NOMO-1 treated with dmso at 0.1 percent for 144 hours (cell line): ENCODE data around the gene ZNF48.
A peak's percentile ranks its signal among the peaks of the same experiment; 100 is the strongest.

Experiments used
- DNase-seq: peaks from one replicate; lab custom pipeline; 2025; ENCODE audit not compliant: unreplicated experiment; lab: John Stamatoyannopoulos, UW

ZNF48 gene

DNA sequence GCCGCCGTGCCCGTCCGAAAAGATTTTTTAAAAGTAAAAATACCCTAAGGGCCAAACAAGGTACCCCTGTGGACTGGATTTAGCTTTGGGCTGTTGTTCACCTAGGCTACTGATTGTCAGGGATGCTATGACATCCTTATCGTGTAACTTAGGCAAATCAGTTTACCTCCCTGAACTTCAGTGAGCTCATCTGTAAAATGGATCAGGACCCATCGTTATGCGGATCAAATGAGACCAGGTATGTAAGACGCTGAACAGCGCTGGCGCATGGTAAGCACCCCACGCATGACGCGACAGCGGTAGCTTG lies 11.5 kb downstream of the ZNF48 start:
- no peak for DNase-seq

DNA sequence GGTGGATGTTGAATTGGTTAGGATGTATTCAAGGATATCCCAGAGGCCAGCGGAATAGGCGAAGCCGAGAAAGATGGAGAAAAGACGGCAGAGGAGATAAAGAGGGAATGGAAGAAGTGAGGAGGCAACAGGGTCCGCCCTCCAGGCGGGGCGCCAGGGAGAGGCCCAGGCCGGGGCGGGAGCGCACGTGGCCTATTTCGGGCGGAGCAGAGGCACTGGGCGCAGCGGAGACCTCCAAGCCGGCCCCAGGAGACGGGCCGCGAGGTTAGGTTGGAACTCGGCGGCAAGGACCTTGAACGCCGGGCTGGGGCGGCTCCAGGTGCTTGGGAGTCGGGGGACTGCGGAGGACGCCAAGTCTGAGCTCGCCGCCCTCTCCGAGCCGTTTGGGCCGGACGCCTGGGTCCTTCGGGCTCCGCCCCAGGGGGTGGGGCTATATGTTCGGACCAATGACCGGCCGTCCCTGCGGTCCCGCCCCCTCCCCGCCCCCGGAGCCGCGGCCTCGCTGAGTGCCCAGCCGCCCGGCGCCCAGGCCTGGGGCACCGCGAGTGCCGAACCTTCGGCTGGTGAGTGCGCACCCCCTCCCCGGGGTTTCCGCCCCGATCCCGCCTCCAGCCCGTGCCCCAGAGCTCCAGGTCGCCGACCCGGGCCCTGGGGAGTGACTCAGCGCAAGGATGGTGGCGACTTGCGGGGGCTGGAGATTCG lies 12.0 kb downstream of the ZNF48 start, which contains the start of gene ZNF771:
Gene ZNF771, plus strand, starts transcription at position 505 of the 702 bp plus-strand sequence. CDS start 448 bp downstream, outside the sequence.
- DNase-seq, result peak; percentile 76

DNA sequence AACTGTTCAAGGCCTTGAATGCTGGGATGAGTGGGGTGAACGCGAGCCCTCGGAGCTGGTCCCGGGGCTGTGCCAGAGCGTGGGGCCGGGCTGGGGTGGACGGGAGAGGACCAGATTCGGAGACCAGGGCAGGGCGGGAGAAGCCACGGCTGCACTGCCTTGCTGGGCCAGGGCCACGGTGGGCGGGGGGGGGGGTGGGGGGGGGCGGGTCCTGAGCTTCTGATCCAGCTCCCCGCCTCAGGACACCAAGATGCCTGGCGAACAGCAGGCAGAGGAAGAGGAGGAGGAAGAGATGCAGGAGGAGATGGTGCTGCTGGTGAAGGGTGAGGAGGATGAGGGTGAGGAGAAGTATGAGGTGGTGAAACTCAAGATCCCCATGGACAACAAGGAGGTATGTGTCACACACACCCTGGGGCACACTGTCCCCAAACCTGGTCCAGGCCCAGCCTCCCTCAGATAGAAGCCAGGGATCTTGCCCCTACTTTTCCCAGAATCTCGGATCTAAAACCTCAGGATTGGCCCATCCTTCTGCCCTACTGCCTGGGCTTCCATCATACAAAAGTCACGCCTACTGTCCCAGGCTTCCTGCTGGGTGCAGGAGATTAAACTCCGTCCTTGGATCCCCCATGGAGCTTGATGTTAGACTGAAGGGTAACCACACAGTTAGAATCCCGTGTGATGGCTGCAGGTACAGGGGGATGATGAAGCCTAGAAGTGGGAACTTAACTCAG lies 12.7 kb downstream of the ZNF48 start:
- no peak for DNase-seq

DNA sequence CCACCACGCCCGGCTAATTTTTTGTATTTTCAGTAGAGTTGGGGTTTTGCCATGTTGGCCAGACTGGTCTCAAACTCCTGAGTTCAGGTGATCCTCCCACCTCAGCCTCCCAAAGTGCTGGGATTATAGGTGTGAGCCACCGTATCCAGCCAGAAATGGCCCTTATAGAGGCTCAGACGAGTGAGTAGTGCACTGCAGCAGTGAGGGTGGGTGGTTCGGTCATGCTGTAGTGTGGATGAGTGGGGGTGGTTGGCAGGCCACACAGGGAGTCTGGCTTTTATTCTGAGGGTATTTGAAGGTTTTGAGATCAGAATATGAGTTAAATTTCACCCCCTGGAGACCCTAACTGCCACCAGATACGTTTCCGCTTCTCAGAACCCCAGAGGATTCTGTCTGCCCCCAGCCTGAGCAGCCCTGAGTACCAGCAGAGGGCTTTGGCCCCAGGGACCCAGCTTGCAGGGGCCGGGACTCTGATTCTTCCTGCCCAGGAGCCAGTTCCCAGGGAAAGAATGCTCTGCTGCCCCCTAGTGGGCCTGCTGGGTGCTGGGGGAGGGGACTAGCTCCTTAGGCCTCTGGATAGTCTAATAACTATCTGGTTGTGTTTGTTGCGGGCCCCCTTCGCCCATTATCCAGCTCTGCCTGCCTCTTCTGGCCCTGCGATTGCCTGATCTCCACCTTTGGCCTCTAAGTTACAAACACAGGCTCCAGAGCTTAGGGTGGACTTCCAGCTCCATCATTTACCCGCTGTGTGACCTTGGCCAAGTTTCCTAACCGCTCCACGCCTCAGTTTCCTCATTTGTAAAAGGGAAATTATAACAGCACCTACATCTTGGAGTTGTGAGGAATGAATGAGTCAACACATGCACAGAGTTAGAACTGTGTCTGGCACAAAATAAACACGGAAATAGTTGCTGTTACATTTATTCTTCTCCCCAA lies 14.2 kb downstream of the ZNF48 start:
- peak; percentile 73 for DNase-seq

DNA sequence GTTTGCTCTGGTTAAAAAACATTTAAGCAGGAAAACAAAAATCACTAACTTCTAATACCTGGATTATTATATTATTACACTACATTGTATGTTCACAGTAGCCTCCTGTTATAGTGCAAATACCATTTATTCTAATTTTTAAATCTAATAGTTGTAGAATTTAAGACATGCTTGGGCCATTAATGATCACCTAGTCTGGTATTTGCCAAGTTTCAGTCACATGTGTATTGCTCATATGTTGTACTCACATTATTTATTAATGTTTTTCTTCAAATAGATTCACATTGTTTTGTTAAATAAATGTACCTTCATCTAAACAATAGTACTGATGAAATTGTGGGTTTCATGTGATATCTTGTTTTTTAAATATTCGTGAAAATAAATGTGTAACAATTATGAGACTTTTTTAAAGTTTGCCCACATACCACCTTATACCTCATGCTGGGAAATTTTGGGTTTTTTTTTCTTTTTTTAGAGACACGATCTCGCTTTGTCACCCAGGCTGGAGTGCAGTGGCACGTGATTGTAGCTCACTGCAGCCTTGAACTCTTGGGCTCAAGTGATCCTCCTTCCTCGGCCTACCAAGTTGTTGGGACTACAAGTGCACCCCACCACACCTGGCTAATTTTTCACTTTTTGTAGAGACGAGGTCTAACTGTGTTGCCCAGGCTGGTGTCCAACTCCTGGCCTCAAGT lies 18.0 kb downstream of the ZNF48 start:
- DNase-seq, result no peak

DNA sequence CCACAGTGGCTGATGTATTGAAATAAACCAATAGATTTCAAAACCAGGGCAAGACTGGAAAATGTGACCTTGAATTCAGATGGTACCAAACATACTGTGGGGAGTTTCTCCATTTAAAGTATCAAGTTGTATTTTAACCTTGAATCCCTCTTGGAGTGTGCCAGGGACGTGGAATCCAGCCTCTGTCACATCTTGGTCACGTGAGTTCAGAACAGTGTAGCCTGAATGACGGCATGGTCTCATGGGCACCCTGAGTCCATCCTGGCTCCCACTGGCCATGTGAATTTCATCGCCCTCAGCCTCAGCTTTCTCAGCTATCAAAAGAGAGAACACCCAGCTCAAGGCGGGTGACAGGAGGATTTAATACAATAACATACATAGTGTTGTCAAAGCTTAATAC lies 18.9 kb downstream of the ZNF48 start:
- DNase-seq, result no peak

DNA sequence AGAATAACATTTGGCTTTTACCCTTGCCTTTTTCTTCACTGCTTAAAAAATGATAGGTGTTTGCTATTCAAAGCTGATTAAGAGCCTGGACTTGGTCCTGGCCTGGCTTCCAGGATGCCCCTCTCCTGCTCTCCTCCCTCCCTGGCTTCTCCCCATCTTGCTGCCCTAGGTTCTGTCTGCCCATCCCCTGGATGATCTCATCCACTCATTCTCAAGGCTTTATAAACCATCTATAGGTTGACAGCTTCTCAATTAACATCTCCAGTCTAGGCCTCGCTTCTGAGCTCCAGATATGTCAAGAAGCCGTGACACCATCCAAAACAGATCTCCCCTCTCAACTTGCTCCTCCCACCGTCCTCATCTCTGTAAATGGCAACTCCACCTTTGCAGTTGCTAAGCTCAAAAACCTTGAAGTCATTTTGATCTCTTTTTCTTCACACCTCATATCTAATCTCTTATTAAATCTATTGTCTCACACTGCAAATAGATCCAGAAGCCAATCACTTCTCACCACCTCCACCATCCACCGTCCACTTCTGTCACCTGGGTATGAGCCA lies 20.9 kb downstream of the ZNF48 start:
- no peak for DNase-seq

DNA sequence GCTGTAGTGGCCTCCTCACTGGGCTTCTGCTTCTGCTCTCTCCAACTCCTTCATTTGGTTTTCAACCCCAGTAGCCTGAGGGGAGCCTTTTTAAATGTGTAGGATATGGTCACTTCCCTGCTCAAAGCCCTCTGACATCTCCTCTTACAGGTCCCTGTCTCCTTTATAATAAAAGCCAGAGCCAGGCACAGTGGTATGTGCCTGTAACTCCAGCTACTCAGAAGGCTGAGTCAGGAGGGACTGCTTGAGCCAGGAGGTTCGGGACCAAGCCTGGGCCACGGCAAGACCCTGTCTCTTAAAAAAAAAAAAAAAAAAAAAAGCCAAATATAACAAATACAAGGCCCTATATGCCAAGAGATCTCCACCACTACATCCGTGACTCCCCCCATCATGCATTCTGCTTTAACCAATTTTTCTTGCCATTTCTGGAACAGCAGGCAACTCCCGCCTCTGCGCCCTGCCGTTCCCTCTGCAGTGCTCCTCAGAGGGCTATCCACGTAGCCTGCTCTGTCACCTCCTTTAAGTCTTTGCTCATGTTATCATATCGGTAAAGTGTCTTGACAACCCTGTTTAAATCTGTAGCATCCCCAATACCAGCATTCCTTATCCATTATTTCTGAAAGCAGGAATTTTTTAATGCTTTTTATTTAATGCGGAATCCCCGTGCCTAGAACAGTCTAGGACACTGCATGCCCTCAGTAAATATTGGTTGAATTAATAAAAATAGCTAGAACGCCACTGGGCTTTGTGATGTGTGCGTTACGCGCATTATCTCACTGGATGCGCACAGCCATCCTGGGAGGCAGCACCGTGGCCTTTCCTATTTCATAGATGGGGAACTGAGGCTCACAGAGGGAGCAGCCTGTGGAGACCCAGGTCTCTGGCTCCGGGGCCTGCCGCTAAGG lies 21.7 kb downstream of the ZNF48 start:
- no peak for DNase-seq

DNA sequence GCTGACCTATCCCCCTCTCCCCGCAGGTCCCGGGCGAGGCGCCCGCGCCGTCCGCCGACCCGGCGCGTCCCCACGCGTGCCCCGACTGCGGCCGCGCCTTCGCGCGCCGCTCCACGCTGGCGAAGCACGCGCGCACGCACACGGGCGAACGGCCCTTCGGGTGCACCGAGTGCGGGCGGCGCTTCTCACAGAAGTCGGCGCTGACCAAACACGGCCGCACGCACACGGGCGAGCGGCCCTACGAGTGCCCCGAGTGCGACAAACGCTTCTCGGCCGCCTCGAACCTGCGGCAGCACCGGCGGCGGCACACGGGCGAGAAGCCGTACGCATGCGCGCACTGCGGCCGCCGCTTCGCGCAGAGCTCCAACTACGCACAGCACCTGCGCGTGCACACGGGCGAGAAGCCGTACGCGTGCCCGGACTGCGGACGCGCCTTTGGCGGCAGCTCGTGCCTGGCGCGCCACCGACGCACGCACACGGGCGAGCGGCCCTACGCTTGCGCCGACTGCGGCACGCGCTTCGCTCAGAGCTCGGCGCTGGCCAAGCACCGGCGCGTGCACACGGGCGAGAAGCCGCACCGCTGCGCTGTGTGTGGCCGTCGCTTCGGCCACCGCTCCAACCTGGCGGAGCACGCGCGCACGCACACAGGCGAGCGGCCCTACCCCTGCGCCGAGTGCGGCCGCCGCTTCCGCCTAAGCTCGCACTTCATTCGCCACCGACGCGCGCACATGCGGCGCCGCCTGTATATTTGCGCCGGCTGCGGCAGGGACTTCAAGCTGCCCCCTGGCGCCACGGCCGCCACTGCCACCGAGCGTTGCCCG lies 22.5 kb downstream of the ZNF48 start:
- DNase-seq, result peak; percentile 84

DNA sequence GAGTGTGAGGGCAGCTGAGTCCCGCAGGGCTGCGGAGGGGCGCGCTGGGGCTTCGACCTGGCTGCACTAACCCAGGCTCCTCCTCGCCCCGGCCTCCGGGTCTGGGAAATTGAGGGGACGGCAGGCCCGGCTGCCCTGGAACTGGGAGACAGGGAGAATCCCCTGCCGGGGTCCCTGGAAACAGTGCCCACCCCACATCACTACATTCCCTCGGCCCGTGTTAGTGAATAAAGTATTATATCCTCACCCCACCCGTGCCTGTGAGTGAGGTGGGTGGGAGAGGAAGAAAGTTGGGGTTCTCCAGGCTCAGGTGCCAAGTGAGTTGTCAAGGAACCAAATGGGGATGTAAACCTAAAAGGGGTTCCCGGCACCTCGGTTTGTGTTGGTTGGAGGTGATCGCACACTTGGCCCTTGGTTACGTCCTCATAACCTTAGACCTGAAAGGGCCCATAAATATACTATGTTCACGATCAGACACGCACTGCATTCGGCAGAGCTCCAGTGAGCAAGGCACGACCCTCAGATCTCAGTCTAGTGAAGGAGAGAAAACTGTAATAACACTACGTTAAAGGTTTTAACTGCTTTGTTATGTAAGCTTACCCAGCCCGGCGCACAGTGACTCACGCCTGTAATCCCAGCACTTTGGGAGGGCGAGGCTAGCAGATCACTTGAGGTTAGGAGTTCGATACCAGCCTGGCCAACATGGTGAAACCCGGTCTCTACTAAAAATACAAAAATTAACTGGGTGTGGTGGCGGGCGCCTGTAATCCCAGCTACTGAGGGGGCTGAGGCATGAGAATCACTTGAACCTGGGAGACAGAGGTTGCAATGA lies 23.3 kb downstream of the ZNF48 start:
- DNase-seq, result no peak

DNA sequence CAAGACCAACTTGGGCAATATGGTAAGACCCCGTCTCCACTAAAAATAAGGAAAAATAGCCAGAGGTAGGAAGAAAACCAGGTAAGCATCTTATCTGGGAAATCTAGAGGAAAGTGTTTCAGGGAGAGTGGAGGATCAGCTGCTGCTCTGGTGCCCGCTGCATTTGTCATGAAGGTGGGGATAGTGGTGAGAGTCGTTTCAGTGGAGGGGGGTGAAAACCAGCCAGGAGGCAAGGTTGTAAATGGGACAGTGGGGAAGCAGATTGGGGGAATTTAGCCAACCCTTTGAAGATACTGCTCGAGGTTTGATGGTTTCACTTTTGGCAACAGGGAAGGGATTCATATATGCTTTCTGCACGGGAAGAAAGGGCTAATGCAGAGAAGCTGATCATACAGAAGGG lies 25.8 kb downstream of the ZNF48 start:
- DNase-seq, result no peak

DNA sequence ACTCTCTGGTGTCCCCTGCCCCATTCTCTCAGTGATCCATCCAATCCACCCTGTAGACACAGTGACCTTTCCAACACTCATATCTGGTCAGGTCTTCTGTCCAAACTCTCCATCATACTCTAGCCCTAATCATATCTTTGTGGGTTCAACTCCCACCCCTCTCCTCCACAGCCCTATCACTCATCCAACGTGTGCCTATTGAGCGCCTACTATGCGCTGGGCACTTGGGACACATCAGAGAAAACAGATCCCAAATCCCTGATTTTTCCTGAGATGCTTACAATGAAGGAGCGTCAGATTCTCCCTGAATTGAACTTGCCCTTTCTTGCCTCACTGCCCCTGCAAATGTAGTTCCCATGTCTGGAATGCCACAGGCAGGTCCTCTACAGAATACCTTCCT lies 32.8 kb downstream of the ZNF48 start:
- DNase-seq, result no peak

DNA sequence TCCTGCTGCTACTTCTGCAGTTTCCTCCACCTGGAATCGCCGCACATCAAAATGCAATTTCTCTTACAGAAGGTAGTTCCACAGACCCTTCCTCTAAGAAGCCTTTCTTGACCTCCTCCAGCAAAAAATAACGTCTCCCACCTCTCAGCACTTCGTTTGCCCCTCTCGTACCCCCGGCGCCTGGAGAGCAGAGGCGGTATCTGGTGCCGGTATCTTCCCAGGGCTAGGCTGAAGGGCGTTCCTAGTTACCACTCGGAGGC lies 34.1 kb downstream of the ZNF48 start:
- DNase-seq, result no peak

DNA sequence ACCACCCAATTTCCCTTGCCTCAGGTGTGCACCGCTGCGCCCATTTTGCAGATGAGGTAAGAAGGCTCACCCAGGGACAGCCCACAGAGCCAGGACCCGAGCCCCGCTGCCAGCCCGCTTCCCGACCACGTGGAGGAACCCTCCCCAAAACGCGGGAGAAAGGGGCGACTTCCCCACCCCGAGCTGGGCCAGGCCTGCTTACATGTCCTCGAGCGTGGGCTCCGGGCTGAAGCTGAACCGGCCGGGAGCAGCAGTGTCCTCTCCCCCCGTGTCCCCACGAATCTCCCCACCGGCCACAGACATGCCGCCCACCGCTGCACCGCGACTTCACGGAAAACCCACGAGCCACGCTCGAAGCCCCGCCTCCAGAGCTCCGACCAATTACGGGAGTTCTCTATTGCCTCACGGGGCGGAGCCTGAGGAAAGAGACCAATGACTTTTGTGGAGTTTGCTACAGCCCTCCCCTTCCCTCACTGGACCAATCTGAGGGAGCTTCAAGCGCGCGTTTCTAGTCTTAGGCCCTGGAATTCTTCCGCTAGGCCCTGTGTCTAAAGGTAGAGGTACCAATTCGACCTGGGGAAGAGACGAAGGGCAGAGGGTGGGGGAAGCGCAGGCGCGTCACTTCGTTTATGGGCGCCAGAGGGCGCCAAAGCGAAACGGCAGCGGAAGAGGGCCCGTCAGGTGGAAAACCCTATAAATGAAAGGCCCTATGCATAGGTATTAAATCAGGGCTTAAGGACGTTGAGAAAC lies 34.6 kb downstream of the ZNF48 start, which contains the start of gene DCTPP1:
Gene DCTPP1, minus strand, starts transcription at position 353 of the 750 bp plus-strand sequence. Its CDS starts 50 bp downstream, at position 303.
- peak; percentile 100 for DNase-seq

DNA sequence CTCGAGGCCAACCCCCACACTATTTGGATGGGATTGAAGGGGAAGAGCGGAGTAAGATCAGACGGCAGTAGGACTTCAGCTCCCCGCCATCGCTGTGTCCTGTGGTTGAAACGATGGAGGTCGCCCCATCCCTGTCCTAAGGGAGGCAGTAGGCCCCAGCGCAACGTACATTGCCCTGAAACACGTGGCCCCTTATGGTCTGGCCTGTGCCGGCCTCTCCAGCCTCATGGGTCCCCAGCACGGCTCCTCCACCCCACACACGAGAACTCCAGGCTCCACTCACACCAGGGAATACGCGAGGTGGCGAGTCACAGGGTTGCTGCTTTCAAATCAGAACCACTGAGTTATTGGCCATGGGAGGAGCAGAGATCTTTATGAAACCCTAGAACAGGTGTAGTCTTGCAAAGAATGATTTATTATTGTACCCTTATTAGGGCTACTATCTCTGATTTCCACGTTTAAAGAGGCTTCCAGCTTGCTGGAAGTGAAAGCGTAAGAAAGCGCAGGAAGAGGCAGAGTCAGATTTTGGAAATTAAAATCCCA lies 35.3 kb downstream of the ZNF48 start:
- DNase-seq, result peak; percentile 74

DNA sequence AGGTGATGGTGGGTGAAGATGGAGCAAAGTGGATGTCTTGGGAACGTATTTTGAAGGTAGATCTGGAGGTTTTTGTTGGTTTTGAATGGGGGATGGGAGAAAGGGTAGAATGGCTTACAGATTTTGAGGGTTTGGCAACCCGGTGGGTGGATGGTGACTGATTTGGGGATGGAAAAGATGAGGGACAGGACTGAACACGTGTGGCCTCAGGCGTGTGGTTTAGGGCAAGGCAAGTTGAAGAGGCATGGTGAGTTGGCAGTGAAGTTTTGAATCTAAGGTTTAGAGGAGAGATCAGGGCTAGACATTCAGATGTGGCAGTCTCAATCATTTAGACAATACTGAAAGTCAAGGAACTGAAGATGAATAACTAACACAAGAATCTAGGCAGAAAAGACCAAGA lies 39.6 kb downstream of the ZNF48 start:
- DNase-seq, result no peak

DNA sequence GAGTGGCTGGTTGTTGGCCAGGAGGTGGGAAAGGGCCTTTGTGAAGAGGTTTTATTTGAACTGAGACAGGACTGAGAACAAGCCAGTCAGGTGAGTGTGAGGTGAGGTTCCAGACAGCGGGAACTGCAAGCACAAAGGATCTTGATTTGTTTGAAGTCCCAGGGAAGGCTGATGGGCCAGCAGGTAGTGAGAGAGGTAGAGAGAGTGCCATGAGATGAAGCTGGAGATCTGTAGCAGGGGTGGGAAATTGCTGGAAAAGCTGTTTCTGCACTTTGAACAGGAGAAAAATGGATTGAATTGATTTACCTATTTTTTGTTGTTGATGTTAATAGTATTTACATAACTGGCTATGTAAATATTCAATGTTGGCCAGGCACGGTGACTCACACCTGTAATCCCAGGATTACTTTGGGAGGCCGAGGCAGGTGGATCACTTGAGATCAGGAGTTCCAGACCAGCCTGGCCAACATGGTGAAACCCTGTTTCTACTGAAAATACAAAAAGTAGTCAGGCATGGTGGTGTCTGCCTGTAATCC lies 42.4 kb downstream of the ZNF48 start:
- no peak for DNase-seq
